ENCODE measurements around the gene MVB12A. TPM values are rescaled to one million over a fixed set of nuclear protein-coding genes. Genes with fewer than 3 reads are reported as not detected.

MVB12A gene
- total RNA-seq, result 43.8 and 56.0 TPM in 2 replicates

DNA sequence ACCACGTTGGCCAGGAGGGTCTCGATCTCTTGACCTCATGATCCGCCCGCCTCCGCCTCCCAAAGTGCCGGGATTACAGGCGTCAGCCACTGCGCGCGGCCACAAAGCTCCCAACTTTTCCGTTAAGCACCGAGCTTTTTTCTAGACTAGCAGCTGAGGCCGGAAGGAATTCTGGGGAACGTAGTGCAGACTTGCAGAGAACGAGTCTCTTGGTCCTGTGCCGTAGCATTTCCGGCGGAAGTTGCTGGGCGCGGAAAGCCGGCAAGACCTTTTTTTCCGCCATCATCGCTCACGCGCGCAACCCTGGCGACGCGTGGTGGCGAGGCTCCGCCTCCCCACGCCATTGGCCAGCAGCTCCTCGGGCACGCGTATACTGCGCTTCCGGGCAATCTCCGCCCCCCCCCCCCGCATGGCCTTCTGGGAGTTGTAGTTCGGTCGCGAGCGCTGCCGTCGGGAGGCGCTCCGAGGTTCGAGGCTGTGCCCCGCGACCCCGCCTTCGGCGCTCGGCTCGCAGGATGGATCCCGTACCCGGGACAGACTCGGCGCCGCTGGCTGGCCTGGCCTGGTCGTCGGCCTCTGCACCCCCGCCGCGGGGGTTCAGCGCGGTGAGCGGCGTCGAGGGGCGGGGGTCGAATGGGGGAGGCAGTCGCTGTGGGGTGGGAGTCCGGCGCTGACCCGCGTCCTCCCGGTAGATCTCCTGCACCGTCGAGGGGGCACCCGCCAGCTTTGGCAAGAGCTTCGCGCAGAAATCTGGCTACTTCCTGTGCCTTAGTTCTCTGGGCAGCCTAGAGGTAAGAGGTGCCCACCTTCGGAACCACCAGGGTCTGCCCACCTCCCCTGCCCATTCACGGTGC, at the start of gene MVB12A:
MVB12A (plus strand) TSS at position 427 of the 854 bp plus-strand sequence; CDS start at position 516, 89 bp downstream.

DNA sequence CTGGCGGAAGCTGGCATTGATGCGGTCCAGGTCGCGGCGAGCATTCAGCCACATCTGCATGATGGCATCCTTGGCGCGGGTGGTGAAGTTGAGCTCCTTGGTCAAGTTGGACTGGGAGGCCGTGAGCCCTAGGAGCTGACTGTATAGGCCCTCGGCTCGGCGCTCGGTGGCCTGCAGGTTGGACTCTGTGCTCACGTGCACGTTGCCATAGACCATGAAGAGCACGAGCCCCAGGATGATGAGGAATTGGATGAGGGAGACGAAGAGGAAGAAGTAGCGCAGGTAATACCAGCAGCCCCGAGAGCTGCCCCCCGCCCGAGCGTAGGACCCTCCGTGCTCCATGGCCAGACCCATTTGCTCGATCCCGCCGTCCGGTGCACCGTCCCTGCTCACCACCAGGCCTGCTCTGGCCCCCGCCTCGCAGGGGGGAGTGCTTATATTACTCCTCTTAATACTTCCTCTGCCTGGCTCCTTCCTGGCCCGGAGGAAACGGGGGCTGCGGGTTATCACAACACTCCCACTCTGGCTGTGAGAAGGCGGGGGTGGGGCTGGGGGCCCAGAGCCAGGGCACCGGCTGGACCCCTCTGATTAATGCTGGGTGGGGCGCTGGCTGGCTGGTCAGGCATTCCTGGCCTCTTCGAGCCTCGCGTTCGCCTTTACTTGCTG, 42.8 kb upstream of the MVB12A start, which contains the start of gene PLVAP:
PLVAP (minus strand) TSS at position 408 of the 666 bp plus-strand sequence; CDS start at position 354, 54 bp downstream.

DNA sequence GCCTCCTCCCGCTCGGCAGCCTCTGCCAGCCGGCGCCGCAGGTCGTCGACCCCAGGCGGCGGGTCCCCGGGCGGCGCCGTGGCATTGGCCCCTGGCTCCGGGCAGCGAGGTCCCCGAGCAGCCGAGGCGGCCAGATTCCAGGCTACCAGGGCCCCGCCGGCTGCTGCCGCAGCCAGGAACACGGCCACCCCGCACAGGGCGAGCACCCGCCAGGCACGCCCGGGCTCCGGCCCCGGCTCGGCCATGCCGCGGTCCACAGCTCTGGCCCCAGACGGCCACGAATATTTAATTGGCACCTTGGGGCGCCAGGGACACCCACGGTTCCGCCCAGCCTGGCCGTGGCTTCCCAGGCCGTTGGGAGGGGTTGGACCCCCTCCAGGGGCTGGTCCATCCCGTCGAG, 25.9 kb upstream of the MVB12A start, which contains the start of gene CCDC194:
CCDC194 (minus strand) TSS at position 283 of the 400 bp plus-strand sequence; CDS start at position 245, 38 bp downstream.

DNA sequence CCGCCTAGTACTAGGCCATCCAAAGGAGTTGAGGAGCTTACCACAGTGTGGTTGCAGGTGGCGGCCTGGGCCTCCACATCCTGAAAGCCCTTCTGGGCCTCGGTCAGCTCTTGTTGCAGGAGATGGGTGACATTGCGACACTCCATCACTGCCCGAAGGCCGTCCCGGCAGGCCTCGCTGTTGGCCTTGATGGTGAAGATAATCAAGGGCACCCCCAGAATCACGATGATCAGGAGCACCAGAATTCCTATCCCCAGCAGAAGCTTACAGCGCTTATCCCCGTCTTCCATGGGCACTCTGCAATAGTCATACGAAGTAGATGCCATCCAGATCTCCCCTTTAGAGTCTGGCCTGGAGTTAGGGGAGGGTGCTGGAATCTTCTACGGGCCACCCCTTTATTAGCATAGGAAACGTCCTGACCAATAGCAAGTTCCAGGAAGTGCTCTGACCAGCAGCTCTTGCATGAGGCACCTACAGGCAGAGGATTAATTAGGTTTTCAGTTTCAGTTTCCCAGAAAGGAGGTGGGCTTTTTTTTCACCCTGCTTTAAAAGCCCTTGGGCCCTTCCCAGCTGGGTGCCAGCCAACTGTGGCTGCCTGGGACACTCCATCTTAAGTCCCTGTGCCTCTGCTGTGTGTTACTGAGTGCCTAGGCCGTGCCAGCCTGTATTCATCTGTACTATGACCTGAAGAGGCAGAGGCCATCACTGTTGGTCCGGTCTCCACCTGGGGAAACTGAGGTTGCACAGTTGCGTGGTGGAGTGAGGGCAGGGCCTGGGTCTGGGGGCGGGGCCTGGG, 14.4 kb upstream of the MVB12A start, which contains the start of gene BST2:
BST2 (minus strand) TSS at position 381 of the 796 bp plus-strand sequence; CDS start at position 326, 55 bp downstream.

DNA sequence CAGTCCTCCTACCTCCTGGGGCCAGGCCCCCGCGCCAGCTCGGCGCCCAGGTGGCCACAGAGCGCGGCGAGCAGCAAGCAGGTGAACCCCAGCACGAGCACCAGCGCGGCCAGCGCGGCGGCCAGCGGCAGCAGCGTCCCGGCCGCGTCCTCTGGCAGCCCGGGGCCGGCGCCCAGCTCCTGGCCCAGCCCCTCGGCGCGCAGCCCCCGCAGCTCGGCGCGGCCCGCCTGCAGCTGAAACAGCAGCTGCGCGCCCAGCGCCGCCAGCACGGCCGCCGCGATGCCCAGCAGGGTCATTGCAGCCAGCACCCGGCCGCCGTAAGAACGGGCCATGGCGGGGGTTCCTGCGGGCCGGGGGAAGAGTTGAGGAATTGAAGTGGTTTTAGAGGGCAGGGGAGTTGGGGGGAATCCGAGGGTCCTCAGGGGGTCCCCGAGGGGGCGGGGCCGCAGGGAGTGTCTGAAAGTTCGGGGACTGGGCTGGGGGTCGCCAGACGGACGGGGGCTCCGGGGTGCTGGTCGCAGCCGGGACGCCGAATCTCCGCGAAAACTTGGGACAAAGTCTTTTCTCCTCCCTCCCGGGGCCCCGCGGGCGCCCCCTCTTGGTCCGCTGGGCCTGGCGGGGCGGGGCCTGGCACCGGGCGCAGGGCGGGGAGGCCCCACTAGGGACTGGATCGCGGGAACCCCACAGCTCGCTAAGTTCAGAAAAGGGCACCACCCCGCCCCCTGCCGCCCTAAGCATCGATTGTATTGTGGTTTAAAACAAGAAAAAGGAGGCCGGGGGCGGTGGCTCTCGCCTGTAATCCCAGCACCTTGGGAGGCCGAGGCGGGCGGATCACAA, 28.5 kb downstream of the MVB12A start, which contains the start of gene TMEM221:
TMEM221 (minus strand) TSS at position 538 of the 837 bp plus-strand sequence; CDS start at position 332, 206 bp downstream.

DNA sequence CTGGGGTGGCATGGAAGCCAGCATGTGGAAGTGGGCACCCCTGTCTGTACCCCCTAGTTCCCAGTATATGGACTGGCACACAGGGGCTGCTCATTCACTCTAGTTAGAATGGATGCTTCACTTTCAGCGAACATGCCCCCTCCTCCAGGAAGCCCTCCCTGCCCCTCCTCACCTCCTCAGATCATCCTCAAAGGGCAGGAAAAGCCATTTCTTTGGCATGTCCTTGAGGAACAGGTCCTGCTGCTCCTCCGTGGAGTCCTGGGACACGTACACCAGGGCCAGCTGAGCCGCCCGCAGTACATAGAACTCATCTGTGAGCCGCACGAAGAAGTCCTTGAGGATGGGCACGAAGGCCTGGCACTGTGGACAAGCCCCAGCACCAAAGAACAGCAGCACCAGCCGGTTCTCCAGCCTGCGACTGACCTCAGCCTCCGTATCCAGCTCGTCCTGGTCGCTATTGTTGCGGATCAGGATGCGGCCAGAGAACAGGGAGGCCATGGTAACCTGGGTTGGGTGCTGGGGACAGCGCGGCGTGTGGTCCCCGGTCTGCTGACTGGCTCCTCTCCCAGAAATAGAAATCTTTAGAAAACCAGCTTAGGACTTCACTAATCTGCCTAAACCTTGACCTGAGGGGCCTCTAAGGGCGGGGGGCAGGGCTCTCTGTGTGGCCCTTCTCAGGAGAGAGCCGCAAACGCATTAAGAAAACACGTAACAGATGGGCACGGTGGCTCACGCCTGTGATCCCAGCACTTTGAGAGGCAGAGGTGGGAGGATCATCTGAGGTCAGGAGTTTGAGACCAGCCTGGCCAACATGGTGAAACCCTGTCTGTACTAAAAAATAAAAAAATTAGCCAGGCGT, 40.8 kb downstream of the MVB12A start, which contains the start of gene NXNL1:
NXNL1 (minus strand) TSS at position 555 of the 859 bp plus-strand sequence; CDS start at position 498, 57 bp downstream.

DNA sequence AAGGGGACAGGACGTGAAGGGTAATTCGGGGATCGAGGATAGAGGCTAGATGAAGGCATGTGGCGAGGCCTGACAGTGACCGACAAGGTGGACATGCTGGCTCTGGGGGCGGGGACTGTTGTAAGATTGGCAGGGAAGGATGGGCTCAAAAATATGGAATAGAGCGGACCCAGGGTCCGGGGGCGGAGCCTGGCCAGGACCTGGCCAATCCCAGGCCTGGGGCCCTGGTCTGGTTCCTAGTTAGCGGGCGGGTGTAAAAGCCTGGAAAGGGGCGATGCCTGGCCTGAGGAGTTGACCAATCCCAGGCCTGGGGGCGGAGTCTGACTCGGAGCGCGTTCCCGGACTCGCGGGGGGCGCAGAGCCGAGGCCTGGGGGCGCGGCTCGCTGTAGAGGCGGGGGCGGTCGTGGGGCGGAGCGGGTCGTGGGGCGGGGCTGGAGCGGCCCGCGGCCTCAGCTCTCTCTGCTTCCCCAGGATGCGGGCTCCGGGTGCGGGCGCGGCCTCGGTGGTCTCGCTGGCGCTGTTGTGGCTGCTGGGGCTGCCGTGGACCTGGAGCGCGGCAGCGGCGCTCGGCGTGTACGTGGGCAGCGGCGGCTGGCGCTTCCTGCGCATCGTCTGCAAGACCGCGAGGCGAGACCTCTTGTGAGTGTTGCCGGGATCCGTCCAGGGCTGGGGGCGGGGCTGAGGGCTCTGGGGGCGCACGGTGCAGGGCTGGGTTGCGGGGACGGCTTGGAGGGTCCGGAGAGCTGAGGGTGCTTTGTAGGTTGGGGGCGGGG, 50.4 kb downstream of the MVB12A start, which contains the start of gene SLC27A1:
SLC27A1 (plus strand) TSS at position 457 of the 774 bp plus-strand sequence; CDS start at position 474, 17 bp downstream.

Other genes with a start within 250 kb of the MVB12A start
- 15.2 and 52.7 TPM in 2 replicates for gene USE1, start 204.7 kb upstream of the MVB12A start, total RNA-seq
- gene OCEL1, start 193.8 kb upstream of the MVB12A start, total RNA-seq, result 5.4 and 6.3 TPM in 2 replicates
- 60.6 and 86.5 TPM in 2 replicates for gene NR2F6, start 174.1 kb upstream of the MVB12A start, total RNA-seq
- 0.14 TPM in 1 of 2 replicates, not detected in the other for gene USHBP1, start 155.3 kb upstream of the MVB12A start, total RNA-seq
- gene BABAM1, start 152.6 kb upstream of the MVB12A start, total RNA-seq, result 93.4 and 96.1 TPM in 2 replicates
- 0.44 and 0.57 TPM in 2 replicates for gene ANKLE1, start 138.1 kb upstream of the MVB12A start, total RNA-seq
- gene ABHD8, start 116.6 kb upstream of the MVB12A start, total RNA-seq, result 8.3 and 12.0 TPM in 2 replicates
- 26.7 and 51.8 TPM in 2 replicates for gene MRPL34, start 114.2 kb upstream of the MVB12A start, total RNA-seq
- 28.0 and 29.3 TPM in 2 replicates for gene DDA1, start 110.5 kb upstream of the MVB12A start, total RNA-seq
- 4.4 and 6.6 TPM in 2 replicates for gene ANO8, start 85.2 kb upstream of the MVB12A start, total RNA-seq
- gene GTPBP3, start 82.5 kb upstream of the MVB12A start, total RNA-seq, result 13.3 and 24.3 TPM in 2 replicates
- not detected in 2 replicates for gene PLVAP, start 42.7 kb upstream of the MVB12A start, total RNA-seq
- gene CCDC194, start 25.9 kb upstream of the MVB12A start, total RNA-seq, result 0.22 TPM in 1 of 2 replicates, not detected in the other
- 6.2 and 36.3 TPM in 2 replicates for gene BST2, start 14.4 kb upstream of the MVB12A start, total RNA-seq
- gene TMEM221, start 28.6 kb downstream of the MVB12A start, total RNA-seq, result not detected in 2 replicates
- not detected in 2 replicates for gene NXNL1, start 40.9 kb downstream of the MVB12A start, total RNA-seq
- gene SLC27A1, start 50.5 kb downstream of the MVB12A start, total RNA-seq, result 10.2 and 22.8 TPM in 2 replicates
- 52.0 and 110 TPM in 2 replicates for gene PGLS, start 91.6 kb downstream of the MVB12A start, total RNA-seq
- gene COLGALT1, start 135.6 kb downstream of the MVB12A start, total RNA-seq, result 200 and 201 TPM in 2 replicates

All from placental pericyte (primary cell).